ENCODE results near the gene BOD1L1.

DNA sequence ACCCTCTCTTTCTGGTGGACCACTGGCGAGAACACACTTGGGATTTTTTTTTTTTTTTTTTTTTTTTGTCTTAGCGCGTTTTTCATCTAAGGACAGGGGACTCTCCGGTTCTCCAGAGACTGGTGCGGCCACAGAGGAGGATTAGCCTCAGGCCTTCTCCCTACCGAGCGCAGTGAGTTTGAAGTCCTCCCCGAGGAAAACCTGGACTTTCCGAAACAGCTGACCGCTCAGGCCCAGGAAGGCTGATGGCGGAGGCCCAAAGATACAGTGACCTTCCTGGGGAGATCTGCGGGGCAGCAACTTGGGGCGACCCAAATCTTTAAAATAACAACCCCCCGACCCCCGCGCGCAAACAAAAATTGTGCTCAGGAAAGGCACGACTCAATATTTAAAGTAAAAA, 92.4 kb downstream of the BOD1L1 start:
- TF ChIP-seq POLR2A (IDR thresholded peaks at IDR 0.05; ENCODE audit: low read depth, low read length) (no peak), POLR2AphosphoS5 (IDR thresholded peaks at IDR 0.05; ENCODE audit: low read depth, low read length) (no peak)

Data from GM12892 (cell line).